Neuronal stem cell (in vitro differentiated cells): Measurements from ENCODE around the gene FAM20A.

ENCODE experiments used
- DNase-seq: peaks from one replicate; pipeline ENCODE4 v3.0.0-alpha.2; 2013; ENCODE audit warnings: low spot score
- H2AFZ ChIP-seq: one replicate; pipeline ENCODE4 v1.6.1; 2013; ENCODE audit warnings: mild to moderate bottlenecking, low read length, inconsistent platforms
- H2AK5ac ChIP-seq: 2 replicates; pipeline ENCODE4 v1.6.1; 2013; ENCODE audit warnings: low read depth, mild to moderate bottlenecking, inconsistent platforms, low read length, moderate library complexity, mixed read lengths
- H2BK120ac ChIP-seq: 2 replicates; pipeline ENCODE4 v1.6.1; 2013; ENCODE audit warnings: low read depth, mild to moderate bottlenecking, inconsistent platforms, low read length, moderate library complexity, mixed read lengths
- H2BK12ac ChIP-seq: one replicate; pipeline ENCODE4 v1.6.1; 2013; ENCODE audit warnings: low read length, inconsistent platforms
- H2BK15ac ChIP-seq: 2 replicates; pipeline ENCODE4 v1.6.1; 2013; ENCODE audit warnings: mild to moderate bottlenecking, low read length, inconsistent platforms, mixed read lengths
- H2BK5ac ChIP-seq: one replicate; pipeline ENCODE4 v1.6.1; 2013; ENCODE audit warnings: inconsistent platforms, mild to moderate bottlenecking, low read length, moderate library complexity
- H3K14ac ChIP-seq: one replicate; pipeline ENCODE4 v1.6.1; 2013; ENCODE audit warnings: low read length, inconsistent platforms
- H3K18ac ChIP-seq: 2 replicates; pipeline ENCODE4 v1.6.1; 2013; ENCODE audit warnings: low read length, inconsistent platforms
- H3K23ac ChIP-seq: 2 replicates; pipeline ENCODE4 v1.6.1; 2013; ENCODE audit warnings: low read depth, mild to moderate bottlenecking, mixed read lengths, low read length, inconsistent platforms; ENCODE audit not compliant: poor library complexity
- H3K27ac ChIP-seq: replicated peaks from 3 replicates; pipeline ENCODE4 v1.5.1; 2013; ENCODE audit warnings: low read length, inconsistent platforms
- H3K27me3 ChIP-seq, 3 experiments: 2 replicates each; pipeline ENCODE4 v1.6.1; 2013; ENCODE audit warnings: low read length in 3 of 3, mild to moderate bottlenecking in 2 of 3, inconsistent platforms in 1 of 3, low read depth in 1 of 3, mixed read lengths in 1 of 3, moderate library complexity in 1 of 3; ENCODE audit not compliant: control insufficient read depth in 3 of 3, insufficient read depth in 3 of 3
- H3K36me3 ChIP-seq, 2 donors: replicated peaks in 1 of 2; 2 replicates each; pipeline ENCODE4 v1.6.1; 2013; ENCODE audit warnings: low read length in 2 of 2; ENCODE audit not compliant: control insufficient read depth in 2 of 2, insufficient read depth in 2 of 2
- H3K4ac ChIP-seq: 2 replicates; pipeline ENCODE4 v1.6.1; 2013; ENCODE audit warnings: inconsistent platforms, mild to moderate bottlenecking, low read length, moderate library complexity
- H3K4me1 ChIP-seq, 2 donors: 1 replicate in 1 of 2; 2 replicates in 1 of 2; pipeline ENCODE4 v1.6.1; 2013; ENCODE audit warnings: low read length in 2 of 2, low read depth in 1 of 2; ENCODE audit not compliant: control insufficient read depth in 2 of 2, insufficient read depth in 1 of 2
- H3K4me2 ChIP-seq: one replicate; pipeline ENCODE4 v1.6.1; 2013; ENCODE audit warnings: mild to moderate bottlenecking, low read length, inconsistent platforms; ENCODE audit not compliant: insufficient read depth, poor library complexity, severe bottlenecking
- H3K4me3 ChIP-seq, 2 donors: 2 replicates each; pipeline ENCODE4 v1.5.1; 2013; ENCODE audit warnings: low read length in 2 of 2, mild to moderate bottlenecking in 2 of 2, inconsistent platforms in 1 of 2, moderate library complexity in 1 of 2
- H3K79me1 ChIP-seq: one replicate; pipeline ENCODE4 v1.6.1; 2013; ENCODE audit warnings: low read depth, mild to moderate bottlenecking, inconsistent platforms, low read length, moderate library complexity
- H3K9ac ChIP-seq: one replicate; pipeline ENCODE4 v1.6.1; 2013; ENCODE audit warnings: mild to moderate bottlenecking, low read depth, low read length, inconsistent platforms; ENCODE audit not compliant: poor library complexity
- H3K9me3 ChIP-seq, 2 donors: replicated peaks in 1 of 2; 2 replicates each; pipeline versions ENCODE3 to v1.6.1; 2013; ENCODE audit warnings: low read length in 2 of 2, mild to moderate bottlenecking in 2 of 2, inconsistent platforms in 1 of 2, low read depth in 1 of 2, mixed read lengths in 1 of 2, moderate library complexity in 1 of 2; ENCODE audit not compliant: control insufficient read depth in 2 of 2, insufficient read depth in 1 of 2
- H4K8ac ChIP-seq: one replicate; pipeline ENCODE4 v1.6.1; 2013; ENCODE audit warnings: low read depth, mild to moderate bottlenecking, inconsistent platforms, low read length, moderate library complexity
- H4K91ac ChIP-seq: one replicate; pipeline ENCODE4 v1.6.1; 2013; ENCODE audit warnings: low read length, low read depth, mild to moderate bottlenecking, inconsistent platforms; ENCODE audit not compliant: poor library complexity
- WGBS, 2 donors: extraction: QIAGEN DNeasy Blood & Tissue Kit; methylation state at CpG; one replicate each; pipeline ENCODE4 v1.1.7; 2013; ENCODE audit warnings: missing lambda C conversion rate in 2 of 2, mixed read lengths in 1 of 2; ENCODE audit not compliant: insufficient read length in 2 of 2, insufficient replicate concordance in 1 of 2; ENCODE audit errors: extremely low coverage in 2 of 2; 5-methylcytosine and 5-hydroxymethylcytosine counted together

FAM20A gene

DNA sequence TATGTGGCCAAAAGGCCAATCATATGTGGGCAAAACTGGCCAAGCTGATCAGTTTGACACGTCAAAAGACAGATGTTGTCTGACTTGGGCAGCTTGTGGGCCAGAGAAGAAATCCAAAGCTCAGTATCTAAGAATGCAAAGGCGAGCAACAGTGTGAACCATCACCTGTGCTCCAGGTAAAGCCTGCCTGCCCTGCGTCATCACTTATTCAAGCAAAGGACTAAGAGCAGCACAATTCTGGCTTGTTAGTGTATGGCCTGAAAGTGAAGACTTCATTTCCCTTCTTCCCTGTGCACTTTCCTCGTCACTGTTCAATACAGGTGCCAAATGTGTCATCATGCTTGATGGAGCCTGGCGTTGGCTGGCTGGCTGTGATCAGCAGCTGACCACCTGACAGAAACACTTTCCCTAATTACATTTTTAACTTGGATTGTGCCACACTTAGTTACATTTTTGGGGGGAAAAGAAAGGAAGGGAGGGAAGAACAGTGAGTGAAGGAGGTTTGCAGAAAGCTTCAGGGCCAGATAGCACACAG is 4.7 kb downstream of the FAM20A start:
- Histone ChIP-seq H3K79me1 (no peaks in the 10 kb centered on the region), H3K27ac (no peak overlapping the region), H3K4ac (no peak overlapping the region), H3K36me3 (no peaks in the 10 kb centered on the region), H3K14ac (no peak overlapping the region), H2AFZ (no peak overlapping the region), H2BK12ac (no peak overlapping the region), H2BK5ac (no peak overlapping the region), H3K9me3 (no peaks in the 10 kb centered on the region), H3K27me3 (peaks cover 2 to 76% (median 21%) of the 10 kb centered on the region in 3 experiments), H3K4me3 (no peak overlapping the region), H3K4me2 (no peak overlapping the region), H2BK15ac (no peak overlapping the region), H3K23ac (no peak overlapping the region), H4K91ac (no peak overlapping the region), H4K8ac (no peak overlapping the region), H2AK5ac (no peak overlapping the region), H3K9ac (no peak overlapping the region), H3K18ac (no peak overlapping the region), H2BK120ac (no peak overlapping the region), H3K4me1 (peaks cover 3 to 9% of the 10 kb centered on the region in 2 donors)
- DNase-seq, result no peak
- no CpG with 5 or more reads among the region's 5 CpGs for WGBS, 2 donors

DNA sequence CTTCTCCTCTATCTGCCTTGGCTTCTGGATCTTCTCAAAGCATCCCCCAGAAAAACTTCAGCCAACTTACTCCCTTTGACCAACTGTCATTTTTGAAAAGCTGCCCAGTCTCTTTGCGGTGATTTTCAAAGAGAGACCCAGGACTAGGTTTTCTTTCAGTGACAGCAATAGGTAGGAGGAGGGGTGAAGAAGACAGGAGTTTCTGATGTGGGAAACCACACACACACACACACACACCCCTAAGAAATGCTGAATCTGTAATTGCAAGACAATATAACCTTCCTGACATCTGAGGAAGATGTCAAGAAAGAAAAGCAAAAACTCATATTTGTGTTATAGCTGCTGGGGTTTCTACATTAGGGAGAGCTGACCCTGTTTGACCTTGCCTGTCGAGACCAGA is 5.2 kb downstream of the FAM20A start:
- Histone ChIP-seq H3K4me1 (peaks cover 3 to 5% of the 10 kb centered on the region in 2 donors), H2BK15ac (no peak overlapping the region), H3K36me3 (no peaks in the 10 kb centered on the region), H3K14ac (no peak overlapping the region), H3K4me3 (no peak overlapping the region), H4K8ac (no peak overlapping the region), H2AK5ac (no peak overlapping the region), H3K4ac (no peak overlapping the region), H2AFZ (no peak overlapping the region), H3K9ac (no peak overlapping the region), H2BK12ac (no peak overlapping the region), H3K27ac (no peak overlapping the region), H4K91ac (no peak overlapping the region), H3K23ac (no peak overlapping the region), H3K27me3 (peaks cover 2 to 71% (median 16%) of the 10 kb centered on the region in 3 experiments), H3K18ac (no peak overlapping the region), H3K9me3 (no peaks in the 10 kb centered on the region), H3K4me2 (no peak overlapping the region), H2BK5ac (no peak overlapping the region), H3K79me1 (no peaks in the 10 kb centered on the region), H2BK120ac (no peak overlapping the region)
- WGBS, 2 donors, result no CpG with 5 or more reads among the region's 2 CpGs
- no peak for DNase-seq

DNA sequence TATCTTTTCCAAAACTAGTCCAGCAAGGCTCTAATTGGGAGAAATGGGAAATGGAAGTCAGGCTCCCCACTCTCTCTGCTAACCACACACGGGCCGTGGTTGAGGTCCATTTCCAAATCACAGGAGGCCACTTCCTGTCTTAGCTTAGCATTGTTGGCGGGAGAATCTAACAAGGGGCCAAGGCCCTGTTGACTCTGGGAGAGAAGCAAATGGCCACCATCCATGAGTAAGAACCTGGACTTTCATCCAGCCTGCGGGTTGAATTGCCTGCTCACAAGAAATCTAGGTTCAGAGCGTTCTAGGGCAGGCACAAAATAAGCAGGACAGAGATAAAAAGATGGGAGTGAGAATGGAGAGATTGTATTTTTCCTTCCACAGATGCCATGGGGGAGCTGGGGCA is 5.7 kb downstream of the FAM20A start:
- H2BK5ac ChIP-seq, result no peak overlapping the region
- H3K4me3 ChIP-seq, result no peak overlapping the region
- DNase-seq, result no peak

DNA sequence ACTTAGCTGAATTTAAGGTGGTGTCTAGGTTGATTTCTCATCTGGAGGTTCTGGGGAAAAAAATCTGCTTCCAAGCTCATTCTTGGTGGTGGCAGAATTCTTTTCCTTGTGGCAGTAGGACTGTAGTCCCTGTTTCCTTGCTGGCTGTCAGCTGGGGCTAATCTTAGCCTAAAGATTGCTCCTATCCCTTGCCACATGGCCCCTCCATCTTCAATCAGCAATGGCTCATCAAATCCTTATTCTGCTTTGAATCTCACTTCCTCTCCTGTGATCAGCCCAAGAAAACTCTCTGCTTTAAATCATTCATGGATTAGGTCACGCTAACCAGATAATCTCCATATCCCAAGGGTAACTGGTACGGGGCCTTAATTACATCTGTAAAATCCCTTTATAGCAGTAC is 6.6 kb downstream of the FAM20A start:
- H3K18ac ChIP-seq, result no peak overlapping the region
- no peak overlapping the region for H3K4me3 ChIP-seq
- H2BK12ac ChIP-seq, result no peak overlapping the region
- no peaks in the 10 kb centered on the region for H3K79me1 ChIP-seq
- H3K4me2 ChIP-seq, result no peak overlapping the region
- DNase-seq, result no peak
- H3K27ac ChIP-seq, result no peak overlapping the region
- H3K23ac ChIP-seq, result no peak overlapping the region
- H2BK120ac ChIP-seq, result no peak overlapping the region
- peaks cover 0 to 61% (median 2%) of the 10 kb centered on the region in 3 experiments for H3K27me3 ChIP-seq
- H2AFZ ChIP-seq, result no peak overlapping the region
- no peak overlapping the region for H3K9ac ChIP-seq
- no peak overlapping the region for H3K4ac ChIP-seq
- H2BK5ac ChIP-seq, result no peak overlapping the region
- no peak overlapping the region for H2BK15ac ChIP-seq
- H4K8ac ChIP-seq, result no peak overlapping the region
- H3K36me3 ChIP-seq, result no peaks in the 10 kb centered on the region
- no peak overlapping the region for H4K91ac ChIP-seq
- H3K14ac ChIP-seq, result no peak overlapping the region
- no peaks in the 10 kb centered on the region for H3K4me1 ChIP-seq
- WGBS, 2 donors, result no CpG with 5 or more reads among the region's 2 CpGs
- no peak overlapping the region for H2AK5ac ChIP-seq
- no peaks in the 10 kb centered on the region for H3K9me3 ChIP-seq

More for the DNA sequence above, 5.7 kb downstream of the FAM20A start:
- peaks cover 3 to 5% of the 10 kb centered on the region in 2 donors for H3K4me1 ChIP-seq
- H3K9ac ChIP-seq, result no peak overlapping the region
- no peak overlapping the region for H2BK15ac ChIP-seq
- no peak overlapping the region for H2AK5ac ChIP-seq
- no peak overlapping the region for H2AFZ ChIP-seq
- no peaks in the 10 kb centered on the region for H3K36me3 ChIP-seq
- no peak overlapping the region for H3K27ac ChIP-seq
- H3K4ac ChIP-seq, result no peak overlapping the region
- no peak overlapping the region for H3K18ac ChIP-seq
- no peak overlapping the region for H3K23ac ChIP-seq
- H3K79me1 ChIP-seq, result no peaks in the 10 kb centered on the region
- H3K14ac ChIP-seq, result no peak overlapping the region
- no peaks in the 10 kb centered on the region for H3K9me3 ChIP-seq
- no peak overlapping the region for H4K91ac ChIP-seq
- H3K4me2 ChIP-seq, result no peak overlapping the region
- no peak overlapping the region for H4K8ac ChIP-seq
- H2BK120ac ChIP-seq, result no peak overlapping the region
- no CpG with 5 or more reads among the region's 5 CpGs for WGBS, 2 donors
- peaks cover 0 to 67% (median 12%) of the 10 kb centered on the region in 3 experiments for H3K27me3 ChIP-seq
- no peak overlapping the region for H2BK12ac ChIP-seq
